Aorta (tissue), 5 donors: Measurements from ENCODE around the gene TRMT44. TPM values are rescaled to one million over a fixed set of nuclear protein-coding genes. Genes with fewer than 3 reads are reported as not detected.
"Not testable (repeated sequence)": the region's sequence is repeated elsewhere in the genome, so short reads cannot be mapped to it uniquely, and the experiment has no call there.

Source experiments
- ATAC-seq: fragments of 200-7000 bp; cut with Tn5 transposase; one replicate; pipeline ENCODE4 v1.9.1; 2022; ENCODE audit warnings: moderate library complexity; ENCODE audit not compliant: low FRiP score
- DNase-seq, 2 donors: peaks; one replicate each; pipeline ENCODE4 v3.0.0-alpha.2; 2020
- H3K27ac ChIP-seq, 2 donors: one replicate each; pipeline ENCODE4 v1.5.1; 2013; ENCODE audit warnings: low read length in 2 of 2, mild to moderate bottlenecking in 2 of 2, moderate library complexity in 2 of 2, control low read depth in 1 of 2, inconsistent platforms in 1 of 2, low read depth in 1 of 2
- H3K27me3 ChIP-seq, 2 donors: one replicate each; pipeline ENCODE4 v1.6.1; 2013; ENCODE audit warnings: control low read depth in 1 of 2, low read length in 1 of 2, mild to moderate bottlenecking in 1 of 2, moderate library complexity in 1 of 2; ENCODE audit not compliant: insufficient read depth in 2 of 2, control insufficient read depth in 1 of 2
- H3K36me3 ChIP-seq, 2 donors: one replicate each; pipeline ENCODE4 v1.6.1; 2013; ENCODE audit warnings: control low read depth in 1 of 2, low read length in 1 of 2, mild to moderate bottlenecking in 1 of 2; ENCODE audit not compliant: insufficient read depth in 2 of 2, control insufficient read depth in 1 of 2
- H3K4me1 ChIP-seq, 2 donors: one replicate each; pipeline ENCODE4 v1.6.1; 2013; ENCODE audit warnings: low read length in 2 of 2, control low read depth in 1 of 2, mild to moderate bottlenecking in 1 of 2, moderate library complexity in 1 of 2; ENCODE audit not compliant: insufficient read depth in 2 of 2, control insufficient read depth in 1 of 2
- H3K4me3 ChIP-seq, 2 donors: one replicate each; pipeline ENCODE4 v1.5.1; 2013; ENCODE audit warnings: low read length in 2 of 2, control low read depth in 1 of 2, mild to moderate bottlenecking in 1 of 2
- H3K9me3 ChIP-seq: one replicate; pipeline ENCODE4 v1.6.1; 2013; ENCODE audit warnings: mild to moderate bottlenecking, low read length; ENCODE audit not compliant: control insufficient read depth
- WGBS, 2 donors: extraction: QIAGEN DNeasy Blood & Tissue Kit; methylation state at CpG; one replicate each; pipeline ENCODE4 v1.1.7; 2013; 5-methylcytosine and 5-hydroxymethylcytosine counted together
- intact Hi-C, 2 donors: fragments of 100-400 bp; cut with DNase I; formaldehyde crosslinking; loops; one replicate each; pipeline versions ENCODE4 v1.14.2 to v1.15.0; 2022
- polyA plus RNA-seq, 2 donors: library from polyadenylated mRNA; stranded (reverse); fragments of 200-250 nt; gene quantifications; one replicate each; pipeline ENCODE4 v1.2.3, GENCODE V29; 2013
- total RNA-seq, 2 donors: library from RNA; stranded (reverse); fragmentation: NEBNext Ultra II Directional; extraction: Animal tissue kit (Norgen Biotek cat#: 25700); gene quantifications; one replicate each; pipeline ENCODE4 v1.2.1, GENCODE V29; 2021
- donor health status: healthy with polysubstance abuse.
- donor health status: Bipolar disorder and iron deficiency.
- donor health status: DM: no; HTN: no; CAD: no.
- donor health status: DM: no; HTN: no; CAD: no.
- donor health status: DM: yes; HTN: yes; CAD: no.

TRMT44 gene
- total and polyA plus RNA-seq, 4 donors, result 6.1 to 23.1 (median 14.2) TPM

GRCh38 chr4:8509311-8509950, 68.9 kb downstream of the TRMT44 start:
- Histone ChIP-seq H3K9me3 (no peaks in the 10 kb centered on the region), H3K27ac (no peak overlapping the region), H3K36me3 (no peaks in the 10 kb centered on the region), H3K4me1 (peaks cover 0 to 3% of the 10 kb centered on the region in 2 donors), H3K4me3 (no peak overlapping the region), H3K27me3 (no peaks in the 10 kb centered on the region)
- WGBS, 2 donors, result 96% methylated on average over 24 of the region's 24 CpGs
- intact Hi-C loops, result no loop called here
- ATAC-seq (no peak), DNase-seq (no peak)

GRCh38 chr4:8510191-8510590, 69.6 kb downstream of the TRMT44 start:
- Histone ChIP-seq H3K4me1 (peaks cover 0 to 3% of the 10 kb centered on the region in 2 donors), H3K27me3 (no peaks in the 10 kb centered on the region), H3K27ac (no peak overlapping the region), H3K36me3 (no peaks in the 10 kb centered on the region), H3K4me3 (no peak overlapping the region), H3K9me3 (no peaks in the 10 kb centered on the region)
- intact Hi-C loops, result no loop called here
- DNase-seq (no peak), ATAC-seq (no peak)
- WGBS, 2 donors, result 94 to 96% methylated on average over 12 of the region's 12 CpGs

GRCh38 chr4:8510611-8511285, 70.2 kb downstream of the TRMT44 start:
- Histone ChIP-seq H3K4me3 (no peak overlapping the region), H3K27ac (no peak overlapping the region), H3K27me3 (no peaks in the 10 kb centered on the region), H3K9me3 (no peaks in the 10 kb centered on the region), H3K36me3 (no peaks in the 10 kb centered on the region), H3K4me1 (peaks cover 0 to 3% of the 10 kb centered on the region in 2 donors)
- ATAC-seq (no peak), DNase-seq (no peak)
- 75 to 83% methylated on average over 15 of the region's 15 CpGs for WGBS, 2 donors
- intact Hi-C loops, result no loop called here

GRCh38 chr4:8512510-8512909, 71.9 kb downstream of the TRMT44 start:
- ATAC-seq (no peak), DNase-seq (no peak)
- Histone ChIP-seq H3K27ac (no peak overlapping the region), H3K9me3 (no peaks in the 10 kb centered on the region), H3K36me3 (no peaks in the 10 kb centered on the region), H3K27me3 (no peaks in the 10 kb centered on the region), H3K4me3 (no peak overlapping the region), H3K4me1 (no peaks in the 10 kb centered on the region)
- WGBS, 2 donors, result 93 to 96% methylated on average over 11 of the region's 11 CpGs
- intact Hi-C loops, result no loop called here

- ATAC-seq, H3K9me3 ChIP-seq, H3K27ac ChIP-seq, H3K36me3 ChIP-seq, H3K27me3 ChIP-seq, DNase-seq, H3K4me1 ChIP-seq, intact Hi-C loops, H3K4me3 ChIP-seq: not testable (repeated sequence)
- 79 to 82% methylated on average over 4 of the region's 4 CpGs for WGBS, 2 donors
Measured at GRCh38 chr4:8513080-8513479, 72.5 kb downstream of the TRMT44 start.

GRCh38 chr4:8513931-8514330, 73.4 kb downstream of the TRMT44 start:
- Histone ChIP-seq H3K9me3 (no peaks in the 10 kb centered on the region), H3K27ac (no peak overlapping the region), H3K4me1 (no peaks in the 10 kb centered on the region), H3K36me3 (no peaks in the 10 kb centered on the region), H3K4me3 (no peak overlapping the region), H3K27me3 (no peaks in the 10 kb centered on the region)
- intact Hi-C loops, result no loop called here
- DNase-seq (no peak), ATAC-seq (no peak)
- WGBS, 2 donors, result 89 to 96% methylated on average over 7 to 8 of the region's 8 CpGs

- DNase-seq (no peak), ATAC-seq (no peak)
- Histone ChIP-seq H3K27me3 (no peaks in the 10 kb centered on the region), H3K4me3 (no peak overlapping the region), H3K27ac (no peak overlapping the region), H3K4me1 (no peaks in the 10 kb centered on the region), H3K36me3 (no peaks in the 10 kb centered on the region), H3K9me3 (no peaks in the 10 kb centered on the region)
- 92 to 94% methylated on average over 10 of the region's 10 CpGs for WGBS, 2 donors
- intact Hi-C loops, result no loop called here
Measured at GRCh38 chr4:8514391-8514790, 73.8 kb downstream of the TRMT44 start.

- 79 to 81% methylated on average over 18 of the region's 18 CpGs for WGBS, 2 donors
- no peak overlapping the region for H3K4me3 ChIP-seq
- no peaks in the 10 kb centered on the region for H3K36me3 ChIP-seq
- H3K27me3 ChIP-seq, result no peaks in the 10 kb centered on the region
- ATAC-seq (no peak), DNase-seq (no peak)
- no peaks in the 10 kb centered on the region for H3K4me1 ChIP-seq
- no peaks in the 10 kb centered on the region for H3K9me3 ChIP-seq
- intact Hi-C loops, result no loop called here
- H3K27ac ChIP-seq, result no peak overlapping the region
Measured at GRCh38 chr4:8515316-8516060, 74.9 kb downstream of the TRMT44 start.
